Measurements from ENCODE around the gene SLC12A7.

DNA sequence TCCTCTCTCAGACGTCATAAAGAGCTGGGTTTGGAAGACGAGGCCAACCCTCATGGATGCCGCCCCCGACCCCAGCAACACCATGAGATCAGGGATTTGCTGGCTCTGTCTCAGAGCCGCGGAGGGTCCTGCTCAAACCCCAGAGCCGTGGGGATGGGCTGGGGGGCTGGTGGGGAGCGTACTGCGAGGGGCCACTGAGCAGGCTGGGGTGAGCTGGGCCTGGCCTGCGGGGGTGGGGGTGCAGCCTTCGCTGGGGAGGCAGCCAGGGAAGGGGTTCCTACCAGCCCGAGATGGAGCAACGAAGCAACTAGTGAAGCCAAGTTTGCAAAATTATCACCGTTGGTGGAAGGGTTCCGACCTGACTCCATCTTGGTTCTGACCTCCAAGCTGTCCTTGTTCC is 5.1 kb upstream of the SLC12A7 start:
- TF ChIP-seq, protein P1, sequence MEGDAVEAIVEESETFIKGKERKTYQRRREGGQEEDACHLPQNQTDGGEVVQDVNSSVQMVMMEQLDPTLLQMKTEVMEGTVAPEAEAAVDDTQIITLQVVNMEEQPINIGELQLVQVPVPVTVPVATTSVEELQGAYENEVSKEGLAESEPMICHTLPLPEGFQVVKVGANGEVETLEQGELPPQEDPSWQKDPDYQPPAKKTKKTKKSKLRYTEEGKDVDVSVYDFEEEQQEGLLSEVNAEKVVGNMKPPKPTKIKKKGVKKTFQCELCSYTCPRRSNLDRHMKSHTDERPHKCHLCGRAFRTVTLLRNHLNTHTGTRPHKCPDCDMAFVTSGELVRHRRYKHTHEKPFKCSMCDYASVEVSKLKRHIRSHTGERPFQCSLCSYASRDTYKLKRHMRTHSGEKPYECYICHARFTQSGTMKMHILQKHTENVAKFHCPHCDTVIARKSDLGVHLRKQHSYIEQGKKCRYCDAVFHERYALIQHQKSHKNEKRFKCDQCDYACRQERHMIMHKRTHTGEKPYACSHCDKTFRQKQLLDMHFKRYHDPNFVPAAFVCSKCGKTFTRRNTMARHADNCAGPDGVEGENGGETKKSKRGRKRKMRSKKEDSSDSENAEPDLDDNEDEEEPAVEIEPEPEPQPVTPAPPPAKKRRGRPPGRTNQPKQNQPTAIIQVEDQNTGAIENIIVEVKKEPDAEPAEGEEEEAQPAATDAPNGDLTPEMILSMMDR (IDR thresholded peaks at IDR 0.05) = no peak
- TF ChIP-seq TCF7 (CRISPR knock-in tag; IDR thresholded peaks at IDR 0.05; ENCODE audit: low read depth) = no peak
